Measurements from ENCODE around the gene FUT1. TPM values are rescaled to one million over a fixed set of nuclear protein-coding genes. Genes with fewer than 3 reads are reported as not detected.

The FUT1 gene
- total and polyA plus RNA-seq, 10 of the 15 experiments (the other 5 are each of a cell fraction or from before 2014, with no cell fraction given) = 0.01 TPM; not detected in 9

DNA sequence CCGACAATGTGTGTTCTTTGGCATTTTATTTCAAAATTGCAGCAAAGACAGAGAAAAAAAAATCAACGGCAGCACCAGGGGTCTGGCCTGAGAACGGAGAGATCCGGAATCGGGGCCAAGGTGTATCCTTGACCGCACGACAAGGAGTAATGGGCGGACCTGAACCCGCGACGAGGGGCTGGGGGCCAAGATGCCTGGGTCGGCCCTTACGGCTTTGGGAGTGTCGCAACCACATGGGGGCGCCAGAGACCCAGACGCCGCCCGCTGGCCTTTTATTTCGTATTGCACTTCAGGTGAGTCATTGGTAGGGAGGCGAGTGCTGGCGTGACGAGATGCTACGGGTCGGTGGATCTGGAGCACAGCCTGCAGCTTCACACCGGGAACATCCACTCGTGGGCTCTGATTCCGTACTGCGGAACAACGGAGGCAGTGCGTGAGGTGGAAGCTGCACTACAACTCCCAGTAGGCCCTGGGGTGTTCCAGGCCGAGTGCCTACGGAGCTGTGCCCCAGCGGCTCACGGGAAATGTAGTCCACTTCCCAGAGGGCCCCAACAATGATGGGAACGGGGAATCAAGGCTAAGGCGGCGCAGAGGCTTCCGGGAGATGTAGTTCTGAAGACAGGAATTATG, 42.7 kb upstream of the FUT1 start (continued):
- TF ChIP-seq, protein P1, sequence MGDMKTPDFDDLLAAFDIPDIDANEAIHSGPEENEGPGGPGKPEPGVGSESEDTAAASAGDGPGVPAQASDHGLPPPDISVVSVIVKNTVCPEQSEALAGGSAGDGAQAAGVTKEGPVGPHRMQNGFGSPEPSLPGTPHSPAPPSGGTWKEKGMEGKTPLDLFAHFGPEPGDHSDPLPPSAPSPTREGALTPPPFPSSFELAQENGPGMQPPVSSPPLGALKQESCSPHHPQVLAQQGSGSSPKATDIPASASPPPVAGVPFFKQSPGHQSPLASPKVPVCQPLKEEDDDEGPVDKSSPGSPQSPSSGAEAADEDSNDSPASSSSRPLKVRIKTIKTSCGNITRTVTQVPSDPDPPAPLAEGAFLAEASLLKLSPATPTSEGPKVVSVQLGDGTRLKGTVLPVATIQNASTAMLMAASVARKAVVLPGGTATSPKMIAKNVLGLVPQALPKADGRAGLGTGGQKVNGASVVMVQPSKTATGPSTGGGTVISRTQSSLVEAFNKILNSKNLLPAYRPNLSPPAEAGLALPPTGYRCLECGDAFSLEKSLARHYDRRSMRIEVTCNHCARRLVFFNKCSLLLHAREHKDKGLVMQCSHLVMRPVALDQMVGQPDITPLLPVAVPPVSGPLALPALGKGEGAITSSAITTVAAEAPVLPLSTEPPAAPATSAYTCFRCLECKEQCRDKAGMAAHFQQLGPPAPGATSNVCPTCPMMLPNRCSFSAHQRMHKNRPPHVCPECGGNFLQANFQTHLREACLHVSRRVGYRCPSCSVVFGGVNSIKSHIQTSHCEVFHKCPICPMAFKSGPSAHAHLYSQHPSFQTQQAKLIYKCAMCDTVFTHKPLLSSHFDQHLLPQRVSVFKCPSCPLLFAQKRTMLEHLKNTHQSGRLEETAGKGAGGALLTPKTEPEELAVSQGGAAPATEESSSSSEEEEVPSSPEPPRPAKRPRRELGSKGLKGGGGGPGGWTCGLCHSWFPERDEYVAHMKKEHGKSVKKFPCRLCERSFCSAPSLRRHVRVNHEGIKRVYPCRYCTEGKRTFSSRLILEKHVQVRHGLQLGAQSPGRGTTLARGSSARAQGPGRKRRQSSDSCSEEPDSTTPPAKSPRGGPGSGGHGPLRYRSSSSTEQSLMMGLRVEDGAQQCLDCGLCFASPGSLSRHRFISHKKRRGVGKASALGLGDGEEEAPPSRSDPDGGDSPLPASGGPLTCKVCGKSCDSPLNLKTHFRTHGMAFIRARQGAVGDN (IDR thresholded peaks at IDR 0.05) = no peak
- TF ChIP-seq, protein P2, sequence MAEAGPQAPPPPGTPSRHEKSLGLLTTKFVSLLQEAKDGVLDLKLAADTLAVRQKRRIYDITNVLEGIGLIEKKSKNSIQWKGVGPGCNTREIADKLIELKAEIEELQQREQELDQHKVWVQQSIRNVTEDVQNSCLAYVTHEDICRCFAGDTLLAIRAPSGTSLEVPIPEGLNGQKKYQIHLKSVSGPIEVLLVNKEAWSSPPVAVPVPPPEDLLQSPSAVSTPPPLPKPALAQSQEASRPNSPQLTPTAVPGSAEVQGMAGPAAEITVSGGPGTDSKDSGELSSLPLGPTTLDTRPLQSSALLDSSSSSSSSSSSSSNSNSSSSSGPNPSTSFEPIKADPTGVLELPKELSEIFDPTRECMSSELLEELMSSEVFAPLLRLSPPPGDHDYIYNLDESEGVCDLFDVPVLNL (IDR thresholded peaks at IDR 0.05; ENCODE audit: low read depth, low read length) = no peak
- TF ChIP-seq, protein P3, sequence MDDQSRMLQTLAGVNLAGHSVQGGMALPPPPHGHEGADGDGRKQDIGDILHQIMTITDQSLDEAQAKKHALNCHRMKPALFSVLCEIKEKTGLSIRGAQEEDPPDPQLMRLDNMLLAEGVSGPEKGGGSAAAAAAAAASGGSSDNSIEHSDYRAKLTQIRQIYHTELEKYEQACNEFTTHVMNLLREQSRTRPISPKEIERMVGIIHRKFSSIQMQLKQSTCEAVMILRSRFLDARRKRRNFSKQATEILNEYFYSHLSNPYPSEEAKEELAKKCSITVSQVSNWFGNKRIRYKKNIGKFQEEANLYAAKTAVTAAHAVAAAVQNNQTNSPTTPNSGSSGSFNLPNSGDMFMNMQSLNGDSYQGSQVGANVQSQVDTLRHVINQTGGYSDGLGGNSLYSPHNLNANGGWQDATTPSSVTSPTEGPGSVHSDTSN (IDR thresholded peaks at IDR 0.05; ENCODE audit: insufficient replicate concordance, low read depth, low read length) = no peak
- TF ChIP-seq, protein P4, sequence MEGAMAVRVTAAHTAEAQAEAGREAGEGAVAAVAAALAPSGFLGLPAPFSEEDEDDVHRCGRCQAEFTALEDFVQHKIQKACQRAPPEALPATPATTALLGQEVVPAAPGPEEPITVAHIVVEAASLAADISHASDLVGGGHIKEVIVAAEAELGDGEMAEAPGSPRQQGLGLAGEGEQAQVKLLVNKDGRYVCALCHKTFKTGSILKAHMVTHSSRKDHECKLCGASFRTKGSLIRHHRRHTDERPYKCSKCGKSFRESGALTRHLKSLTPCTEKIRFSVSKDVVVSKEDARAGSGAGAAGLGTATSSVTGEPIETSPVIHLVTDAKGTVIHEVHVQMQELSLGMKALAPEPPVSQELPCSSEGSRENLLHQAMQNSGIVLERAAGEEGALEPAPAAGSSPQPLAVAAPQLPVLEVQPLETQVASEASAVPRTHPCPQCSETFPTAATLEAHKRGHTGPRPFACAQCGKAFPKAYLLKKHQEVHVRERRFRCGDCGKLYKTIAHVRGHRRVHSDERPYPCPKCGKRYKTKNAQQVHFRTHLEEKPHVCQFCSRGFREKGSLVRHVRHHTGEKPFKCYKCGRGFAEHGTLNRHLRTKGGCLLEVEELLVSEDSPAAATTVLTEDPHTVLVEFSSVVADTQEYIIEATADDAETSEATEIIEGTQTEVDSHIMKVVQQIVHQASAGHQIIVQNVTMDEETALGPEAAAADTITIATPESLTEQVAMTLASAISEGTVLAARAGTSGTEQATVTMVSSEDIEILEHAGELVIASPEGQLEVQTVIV (IDR thresholded peaks at IDR 0.05; ENCODE audit: borderline replicate concordance, partially characterized antibody) = peak; percentile 65
- TF ChIP-seq EZH2 (IDR thresholded peaks at IDR 0.05; ENCODE audit: borderline replicate concordance, control insufficient read depth, low read depth, low read length) = no peak
- peak; percentile 92 for TF ChIP-seq GATAD2B (conservative IDR thresholded peaks at IDR 0.05; ENCODE audit: low read depth)
- TF ChIP-seq CEBPB (IDR thresholded peaks at IDR 0.05; ENCODE audit: borderline replicate concordance in 1 of 2, low read depth in 2 of 2, low read length in 2 of 2) = no peak
- peak; percentile 77; the same call in 1 of the 2 replicates for TF ChIP-seq CREB1 (IDR thresholded peaks at IDR 0.05; ENCODE audit: low read depth)
- TF ChIP-seq, protein P5, sequence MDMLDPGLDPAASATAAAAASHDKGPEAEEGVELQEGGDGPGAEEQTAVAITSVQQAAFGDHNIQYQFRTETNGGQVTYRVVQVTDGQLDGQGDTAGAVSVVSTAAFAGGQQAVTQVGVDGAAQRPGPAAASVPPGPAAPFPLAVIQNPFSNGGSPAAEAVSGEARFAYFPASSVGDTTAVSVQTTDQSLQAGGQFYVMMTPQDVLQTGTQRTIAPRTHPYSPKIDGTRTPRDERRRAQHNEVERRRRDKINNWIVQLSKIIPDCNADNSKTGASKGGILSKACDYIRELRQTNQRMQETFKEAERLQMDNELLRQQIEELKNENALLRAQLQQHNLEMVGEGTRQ (IDR thresholded peaks at IDR 0.05; ENCODE audit: borderline replicate concordance, low read depth, low read length) = no peak
- no peak for TF ChIP-seq SP1 (IDR thresholded peaks at IDR 0.05; ENCODE audit: low read depth, low read length)
- no peak for TF ChIP-seq ETV6 (conservative IDR thresholded peaks at IDR 0.05 in 1 of 2, IDR thresholded peaks at IDR 0.05 in 1 of 2; ENCODE audit: borderline replicate concordance in 1 of 2, low read depth in 1 of 2)
- no peak for TF ChIP-seq IRF4 (IDR thresholded peaks at IDR 0.05; ENCODE audit: low read depth, low read length)

All from GM12878 (cell line).